NOMO-1 treated with dmso at 0.1 percent for 144 hours (cell line): ENCODE results near the gene PLAAT4.
"Not testable (repeated sequence)": the region's sequence is repeated elsewhere in the genome, so short reads cannot be mapped to it uniquely, and the experiment has no call there.

ENCODE experiments used
- DNase-seq: peaks from one replicate; lab custom pipeline; 2025; ENCODE audit not compliant: unreplicated experiment; lab: John Stamatoyannopoulos, UW

The PLAAT4 gene

GRCh38 chr11:63537293-63538101, 889 bp downstream of the PLAAT4 start:
- DNase-seq, result no peak

- DNase-seq, result not testable (repeated sequence)
Measured at GRCh38 chr11:63542506-63542905, 5.9 kb downstream of the PLAAT4 start.

GRCh38 chr11:63543711-63544110, 7.1 kb downstream of the PLAAT4 start:
- DNase-seq, result no peak

- no peak for DNase-seq
Measured at GRCh38 chr11:63547061-63547460, 10.5 kb downstream of the PLAAT4 start.

- no peak for DNase-seq
Measured at GRCh38 chr11:63548178-63548577, 11.6 kb downstream of the PLAAT4 start.

- DNase-seq, result no peak
Measured at GRCh38 chr11:63549411-63549810, 12.8 kb downstream of the PLAAT4 start.

GRCh38 chr11:63550156-63550700, 13.6 kb downstream of the PLAAT4 start:
- DNase-seq, result not testable (repeated sequence)

GRCh38 chr11:63551091-63551888, 14.7 kb downstream of the PLAAT4 start:
- no peak for DNase-seq

- no peak for DNase-seq
Measured at GRCh38 chr11:63551889-63552266, 15.3 kb downstream of the PLAAT4 start.

GRCh38 chr11:63552921-63553320, 16.3 kb downstream of the PLAAT4 start:
- no peak for DNase-seq

GRCh38 chr11:63553759-63554158, 17.2 kb downstream of the PLAAT4 start:
- DNase-seq, result no peak

- no peak for DNase-seq
Measured at GRCh38 chr11:63554877-63555223, 18.2 kb downstream of the PLAAT4 start.

- no peak for DNase-seq
Measured at GRCh38 chr11:63556404-63557013, 19.9 kb downstream of the PLAAT4 start.

GRCh38 chr11:63557570-63557969, 21.0 kb downstream of the PLAAT4 start:
- DNase-seq, result no peak

GRCh38 chr11:63558459-63559157, 22.0 kb downstream of the PLAAT4 start:
- DNase-seq, result no peak

GRCh38 chr11:63560506-63561180, 24.0 kb downstream of the PLAAT4 start:
- no peak for DNase-seq

GRCh38 chr11:63563201-63564055, 26.8 kb downstream of the PLAAT4 start, which contains the start of gene PLAAT2:
PLAAT2 (minus strand) TSS chr11:63563379; CDS start chr11:63563324, 55 bp downstream.
- no peak for DNase-seq

GRCh38 chr11:63564056-63564774, 27.6 kb downstream of the PLAAT4 start:
- DNase-seq, result no peak
